Umbilical cord (tissue), 1 donor: ENCODE measurements around the gene HSF2BP. TPM values are rescaled to one million over a fixed set of nuclear protein-coding genes. Genes with fewer than 3 reads are reported as not detected.

Experiments
- total RNA-seq: library from RNA; depleted of rRNA; stranded (reverse); fragments of >200 nt; gene quantifications from one replicate; pipeline ENCODE4 v1.2.3, GENCODE V29; 2014; ENCODE audit warnings: low replicate concordance; ENCODE audit not compliant: insufficient read depth

HSF2BP gene
- total RNA-seq, 1 donor from 2014 or later, result 11.8 TPM

Other genes with a start within 250 kb of the HSF2BP start
- 23.6 TPM for gene SIK1, start 232.4 kb downstream of the HSF2BP start, total RNA-seq
- gene RRP1B, start 72 bp upstream of the HSF2BP start, total RNA-seq, result 16.1 TPM
- 34.2 TPM for gene PDXK, start 59.6 kb upstream of the HSF2BP start, total RNA-seq
- gene CSTB, start 116.8 kb upstream of the HSF2BP start, total RNA-seq, result 7.7 TPM
- gene RRP1, start 130.1 kb upstream of the HSF2BP start, total RNA-seq, result 12.3 TPM
- 33.9 TPM for gene AGPAT3, start 205.7 kb upstream of the HSF2BP start, total RNA-seq